Measurements from ENCODE around the gene MYPOP.

GRCh38 chr19:45901432-45901911 lies 941 bp downstream of the MYPOP start:
- no peak for TF ChIP-seq CTCF (IDR thresholded peaks at IDR 0.05)
- TF ChIP-seq POLR2A (IDR thresholded peaks at IDR 0.05), result no peak

All from transverse colon (tissue), 3 donors.